AG10803 (cell line): ENCODE data around the gene MED25.

Source experiments
- DNase-seq: peaks from one replicate; pipeline ENCODE4 v3.0.0; 2010; ENCODE audit warnings: low read depth
- H3K4me3 ChIP-seq: 2 replicates; pipeline ENCODE4 v1.5.1; 2011; ENCODE audit warnings: mild to moderate bottlenecking, low read length, control low read depth
- CTCF ChIP-seq: conservative IDR thresholded peaks from 2 replicates; pipeline ENCODE4 v1.5.1; 2011; ENCODE audit warnings: mild to moderate bottlenecking, low read length, control low read depth, inconsistent platforms

MED25 gene

GRCh38 chr19:49854378-49855263, 36.5 kb downstream of the MED25 start:
- no peak for TF ChIP-seq CTCF

GRCh38 chr19:49855277-49855675, 37.2 kb downstream of the MED25 start:
- no peak for DNase-seq
- no peak for TF ChIP-seq CTCF
- H3K4me3 ChIP-seq, result no peak overlapping the region

More at GRCh38 chr19:49854378-49855263, 36.5 kb downstream of the MED25 start:
- H3K4me3 ChIP-seq, result no peak overlapping the region
- DNase-seq, result no peak

- no peak for TF ChIP-seq CTCF
- no peak overlapping the region for H3K4me3 ChIP-seq
- DNase-seq, result no peak
Observed at GRCh38 chr19:49855676-49856573, 37.8 kb downstream of the MED25 start.

- no peak for TF ChIP-seq CTCF
- DNase-seq, result no peak
- H3K4me3 ChIP-seq, result no peak overlapping the region
Observed at GRCh38 chr19:49856574-49857021, 38.5 kb downstream of the MED25 start.

GRCh38 chr19:49857061-49857837, 39.2 kb downstream of the MED25 start:
- no peak for DNase-seq
- no peak overlapping the region for H3K4me3 ChIP-seq
- TF ChIP-seq CTCF, result no peak

- H3K4me3 ChIP-seq, result no peak overlapping the region
- no peak for TF ChIP-seq CTCF
- no peak for DNase-seq
Observed at GRCh38 chr19:49857838-49858087, 39.7 kb downstream of the MED25 start.
